ENCODE measurements around the gene AUTS2. TPM values are rescaled to one million over a fixed set of nuclear protein-coding genes. Genes with fewer than 3 reads are reported as not detected.

AUTS2 gene
- total RNA-seq, 1 donor from 2014 or later: 40.0 TPM

- DNase-seq: peak; percentile 39
Observed at GRCh38 chr7:69996121-69996520, 397.8 kb downstream of the AUTS2 start.

- no peak for DNase-seq
Observed at GRCh38 chr7:70000737-70001348, 402.6 kb downstream of the AUTS2 start.

DNA sequence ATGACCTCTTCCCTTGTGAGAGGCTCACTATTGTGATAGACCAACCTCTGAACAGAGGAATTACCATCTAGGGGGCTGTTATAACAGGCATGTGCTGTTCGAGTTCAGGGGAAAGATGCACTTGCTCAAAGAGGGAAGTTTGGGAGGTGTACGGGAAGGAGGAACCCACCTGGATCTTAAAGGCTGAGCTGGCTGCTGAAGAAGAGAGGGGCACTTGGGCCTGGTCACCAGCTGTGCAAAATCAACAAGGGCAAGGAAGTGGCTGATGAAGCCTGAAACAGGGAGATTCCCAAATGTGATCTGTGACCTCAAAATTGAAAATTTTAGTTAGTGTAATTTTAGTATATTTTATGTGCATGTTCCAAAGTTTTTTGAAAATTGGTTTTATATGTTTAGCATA is 407.2 kb downstream of the AUTS2 start:
- DNase-seq: no peak

- peak; percentile 62 for DNase-seq
Observed at GRCh38 chr7:70005891-70006260, 407.6 kb downstream of the AUTS2 start.

- peak; percentile 93 for DNase-seq
Observed at GRCh38 chr7:70006261-70006920, 408.1 kb downstream of the AUTS2 start.

DNA sequence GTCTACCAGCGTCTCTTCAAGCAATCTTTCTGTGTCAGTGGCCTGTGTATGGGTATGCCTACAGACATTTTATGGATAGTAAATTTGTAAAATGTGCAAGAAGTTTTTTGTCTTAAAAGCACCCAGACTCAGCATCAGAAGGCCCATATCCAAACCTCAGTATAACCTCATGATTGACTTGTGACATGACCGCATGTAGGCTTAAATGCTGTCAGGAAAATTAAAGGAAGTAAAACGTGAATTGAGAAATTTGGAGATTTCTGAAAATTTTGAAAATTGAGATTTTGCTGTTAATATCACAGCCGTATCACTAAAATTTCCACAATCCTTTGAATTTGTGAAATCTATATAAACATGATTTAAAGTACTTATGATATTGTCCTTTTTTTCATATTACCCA is 410.2 kb downstream of the AUTS2 start:
- no peak for DNase-seq

- DNase-seq: peak; percentile 55
Observed at GRCh38 chr7:70014472-70015177, 416.4 kb downstream of the AUTS2 start.

GRCh38 chr7:70015353-70015752 is 417.1 kb downstream of the AUTS2 start:
- no peak for DNase-seq

DNA sequence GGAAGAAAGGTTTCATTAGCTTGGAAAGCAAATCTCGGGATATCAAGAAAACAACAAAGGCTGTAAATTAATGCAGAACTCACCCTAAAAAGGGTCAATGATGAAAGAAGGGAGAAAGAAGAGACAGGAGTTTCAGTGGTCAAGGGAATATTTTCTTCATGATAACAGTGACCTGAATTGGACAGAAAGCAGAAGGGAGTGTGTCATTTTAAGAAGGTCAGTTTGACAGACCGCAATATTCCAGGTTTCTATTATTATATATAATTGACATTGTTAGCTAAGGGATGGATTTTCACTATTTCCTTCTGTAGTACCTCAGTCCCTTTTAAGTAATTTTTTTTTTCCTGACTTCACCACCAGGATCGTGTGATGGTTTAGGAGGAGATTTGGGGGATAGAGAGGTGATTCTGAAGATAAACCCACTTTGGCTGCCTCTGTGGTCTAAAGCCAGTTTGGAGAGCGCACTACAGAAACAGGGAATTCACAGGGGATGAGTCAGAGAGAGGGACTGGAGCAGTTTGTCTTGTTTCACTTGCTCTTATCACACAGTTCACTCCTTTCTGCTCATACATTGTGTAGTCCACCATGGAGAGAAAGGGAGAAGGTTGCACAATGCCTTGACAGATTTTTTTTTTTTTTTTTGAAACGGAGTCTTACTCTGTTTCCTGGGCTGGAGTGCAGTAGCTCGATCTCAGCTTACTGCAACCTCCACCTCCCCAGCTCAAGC is 417.9 kb downstream of the AUTS2 start:
- no peak for DNase-seq

- DNase-seq: peak; percentile 34
Observed at GRCh38 chr7:70017357-70017756, 419.1 kb downstream of the AUTS2 start.

GRCh38 chr7:70018700-70019099 is 420.4 kb downstream of the AUTS2 start:
- DNase-seq: no peak

GRCh38 chr7:70027867-70028266 is 429.6 kb downstream of the AUTS2 start:
- DNase-seq: no peak

DNA sequence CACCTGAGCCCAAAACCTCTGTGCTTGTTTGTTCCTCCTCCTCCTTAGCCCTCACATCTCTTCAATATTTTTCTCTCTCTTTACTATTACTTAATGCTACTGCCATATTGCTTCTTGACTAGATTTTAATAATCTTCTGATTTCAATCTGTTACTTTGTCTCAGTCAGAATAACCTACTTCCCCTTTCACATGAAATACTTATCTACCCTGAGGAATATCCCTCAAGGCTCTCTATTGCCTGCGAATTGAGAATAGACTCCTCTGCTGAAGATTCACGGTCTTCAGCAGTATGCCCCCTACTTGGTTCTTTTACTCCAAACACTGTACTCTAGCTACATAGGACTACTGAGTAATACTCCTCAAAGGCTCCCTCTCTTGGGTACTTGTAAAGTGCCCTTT is 430.3 kb downstream of the AUTS2 start:
- no peak for DNase-seq

DNA sequence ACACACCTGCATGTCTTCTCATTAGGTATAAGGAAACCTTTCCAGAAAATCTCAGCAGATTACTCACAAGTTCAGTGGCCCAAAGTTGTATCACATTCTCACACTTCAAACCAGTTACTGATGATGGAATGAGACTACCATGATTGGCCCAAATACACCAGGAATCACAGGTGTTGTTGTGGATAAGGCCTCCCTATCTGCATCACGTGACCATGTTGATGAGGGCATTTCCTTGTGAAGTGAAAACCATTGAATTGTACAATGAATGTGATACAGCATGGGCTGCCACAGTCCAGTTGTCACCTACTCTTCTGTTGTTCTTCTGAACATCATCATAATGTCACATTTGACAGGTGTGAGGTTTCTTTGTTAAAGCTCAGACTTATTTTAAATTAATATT is 431.7 kb downstream of the AUTS2 start:
- no peak for DNase-seq

- DNase-seq: no peak
Observed at GRCh38 chr7:70030745-70031144, 432.5 kb downstream of the AUTS2 start.

DNA sequence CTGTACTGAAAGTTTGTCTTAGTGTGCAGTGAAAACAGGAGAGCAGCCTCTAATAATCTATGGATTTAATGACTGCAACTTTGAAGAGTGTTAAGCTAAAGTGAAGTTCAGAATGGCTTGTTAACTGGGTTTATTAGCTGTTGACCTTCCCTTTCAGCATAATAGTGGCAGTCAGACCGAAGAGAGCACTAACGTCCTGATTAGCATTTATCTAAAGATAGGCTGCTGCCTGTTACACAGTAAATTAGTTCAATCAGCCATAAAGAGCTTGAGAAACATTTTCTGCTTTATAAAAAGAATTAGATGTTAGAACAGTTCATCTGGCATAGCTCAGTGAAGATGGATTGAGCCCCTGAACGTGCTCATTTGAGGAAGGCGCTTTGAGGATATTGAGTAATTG is 433.0 kb downstream of the AUTS2 start:
- DNase-seq: no peak

DNA sequence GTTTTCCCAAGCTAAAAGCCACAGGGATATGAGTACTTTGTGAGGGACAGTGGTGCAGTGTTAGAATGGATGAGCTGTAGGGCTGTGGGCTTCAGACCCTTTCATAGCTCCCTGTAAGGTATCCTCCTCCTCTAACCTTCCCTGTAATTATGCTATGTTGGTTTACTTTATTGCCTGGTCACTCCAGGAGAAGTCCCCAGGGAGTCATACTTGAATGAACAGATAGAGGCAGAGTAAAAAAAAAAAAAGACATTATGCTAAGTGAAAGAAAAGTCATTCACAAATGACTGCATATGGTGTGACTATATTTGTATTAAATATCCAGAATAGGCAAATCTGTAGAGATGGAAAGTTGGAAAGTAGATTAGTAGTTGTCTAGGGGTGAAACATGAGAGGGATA is 434.4 kb downstream of the AUTS2 start:
- no peak for DNase-seq

DNA sequence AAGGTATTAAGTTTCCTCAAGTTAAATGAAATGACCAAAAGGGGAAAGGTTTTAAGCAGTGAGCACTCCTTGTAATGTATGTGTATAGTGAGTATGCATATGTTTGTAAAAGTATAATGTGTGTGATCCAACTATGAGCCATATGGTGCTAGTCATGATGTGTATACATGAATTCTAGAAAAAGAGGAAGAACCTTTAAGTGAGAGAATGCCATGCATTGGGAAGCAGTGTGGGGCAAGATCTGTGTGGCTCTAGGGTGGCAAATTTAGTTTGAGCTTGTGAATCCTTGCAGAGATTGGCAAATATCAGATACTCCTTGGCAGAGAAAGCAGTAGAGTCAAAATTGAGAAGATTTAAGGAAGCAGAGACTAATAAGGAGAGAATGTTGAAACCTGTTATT is 435.0 kb downstream of the AUTS2 start:
- no peak for DNase-seq

DNA sequence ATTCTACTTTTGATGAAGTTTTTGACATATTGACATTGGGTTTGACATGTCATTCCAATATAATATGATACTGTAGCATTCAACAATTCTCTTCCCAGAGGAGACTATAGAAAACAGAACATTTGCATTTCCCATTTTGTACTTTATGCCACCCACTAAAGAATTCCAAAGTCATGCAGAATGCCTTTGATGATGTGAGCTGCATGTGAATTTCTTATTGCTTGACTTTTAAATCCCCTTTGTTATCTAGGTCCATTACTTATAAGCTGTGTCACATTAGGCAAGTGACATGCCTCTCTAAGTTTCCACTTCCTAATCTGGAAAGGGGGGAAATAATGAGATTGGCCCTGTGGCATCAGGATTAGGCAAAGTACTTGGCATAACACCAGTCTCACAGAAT is 436.7 kb downstream of the AUTS2 start:
- DNase-seq: no peak

DNA sequence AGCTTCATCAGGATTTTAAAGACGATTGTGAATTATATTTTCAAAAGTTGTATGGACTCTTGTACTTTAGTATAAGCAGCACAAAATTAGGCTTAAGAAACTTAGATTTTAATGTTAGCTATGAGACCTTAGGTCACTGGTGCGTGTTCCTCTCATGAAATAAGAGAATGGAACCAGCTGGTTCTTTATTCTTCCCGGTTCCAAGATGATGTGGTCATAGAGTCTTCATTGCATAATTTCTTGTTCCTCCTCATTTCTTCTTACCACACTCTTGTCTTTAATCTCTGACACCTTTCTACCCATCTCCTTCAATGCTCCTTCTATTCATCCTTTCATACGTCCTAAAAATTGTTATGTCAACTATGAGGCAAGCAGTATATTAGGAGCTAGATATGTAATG is 437.2 kb downstream of the AUTS2 start:
- DNase-seq: no peak

- no peak for DNase-seq
Observed at GRCh38 chr7:70035955-70036354, 437.7 kb downstream of the AUTS2 start.

DNA sequence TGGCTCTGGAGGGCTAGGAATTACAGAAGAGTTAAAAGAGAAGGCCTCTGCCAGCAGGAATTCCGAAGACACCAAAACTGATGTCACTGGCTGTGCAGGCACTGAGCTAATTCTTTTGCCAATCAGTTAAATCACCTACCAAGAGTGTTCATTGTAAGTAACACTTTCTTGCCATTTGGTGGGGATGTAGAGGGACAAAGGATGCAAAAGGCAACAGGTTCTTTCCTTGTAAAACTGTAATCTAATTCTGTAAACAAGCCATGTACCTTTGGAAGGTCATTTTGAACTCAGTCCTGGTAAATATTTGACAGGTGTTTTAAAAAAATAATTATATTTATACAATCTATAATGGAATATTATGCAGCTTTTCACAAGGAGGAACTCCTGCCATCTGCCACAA is 438.4 kb downstream of the AUTS2 start:
- DNase-seq: no peak

All from tongue (tissue), 2 donors.